Bronchial epithelial cell (primary cell): ENCODE results near the gene DOCK11. TPM values are rescaled to one million over a fixed set of nuclear protein-coding genes. Genes with fewer than 3 reads are reported as not detected.

Source experiments
- DNase-seq: peaks from one replicate; pipeline ENCODE4 v3.0.0-alpha.2; 2010; ENCODE audit warnings: low read depth
- FAIRE-seq: peaks from 2 replicates; lab custom pipeline; 2011; peaks lifted over from hg19 to GRCh38; lab: Jason Lieb, UNC
- H3K27me3 ChIP-seq: 2 replicates; pipeline ENCODE4 v1.5.1; 2011; ENCODE audit warnings: low read length; ENCODE audit not compliant: control insufficient read depth, insufficient read depth
- H3K36me3 ChIP-seq: 2 replicates; pipeline ENCODE4 v1.5.1; 2011; ENCODE audit warnings: low read length; ENCODE audit not compliant: control insufficient read depth, insufficient read depth
- H3K4me3 ChIP-seq: 2 replicates; pipeline ENCODE4 v1.5.1; 2011; ENCODE audit warnings: mild to moderate bottlenecking, low read depth, low read length, control low read depth
- CTCF ChIP-seq: IDR thresholded peaks from 2 replicates; pipeline ENCODE4 v1.5.1; 2011; ENCODE audit warnings: mild to moderate bottlenecking, moderate library complexity, low read length, control low read depth, inconsistent platforms; ENCODE audit not compliant: insufficient read depth, severe bottlenecking
- total RNA-seq: library from RNA; depleted of rRNA; stranded (reverse); fragments of >200 nt; gene quantifications from 2 replicates; pipeline ENCODE4 v1.2.1, GENCODE V29; 2014

DOCK11 gene
- total RNA-seq, 1 donor from 2014 or later = 0.26 TPM

DNA sequence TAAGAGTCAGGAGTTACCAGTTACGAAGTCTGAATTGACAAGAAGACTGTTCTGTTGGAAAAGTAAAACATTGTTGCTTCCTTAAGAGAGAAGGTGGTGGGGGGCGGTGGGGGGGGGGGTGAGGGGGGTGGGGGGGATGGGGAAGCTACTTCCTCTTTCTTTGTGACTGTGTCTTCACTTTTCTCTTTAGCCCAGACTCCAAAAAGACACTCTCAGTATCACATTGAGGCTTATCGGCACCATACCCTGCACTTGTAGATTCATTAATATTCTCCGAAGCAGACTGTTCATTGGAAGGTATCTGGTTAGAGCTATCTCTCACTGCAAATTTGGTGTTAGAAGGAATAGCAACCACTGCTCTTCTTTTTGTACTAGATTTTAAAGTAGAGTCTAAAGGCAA, 137.2 kb downstream of the DOCK11 start:
- Histone ChIP-seq H3K27me3 (no peaks in the 10 kb centered on the region), H3K4me3 (no peak overlapping the region), H3K36me3 (no peaks in the 10 kb centered on the region)
- no peak for FAIRE-seq
- DNase-seq = no peak
- no peak for TF ChIP-seq CTCF

DNA sequence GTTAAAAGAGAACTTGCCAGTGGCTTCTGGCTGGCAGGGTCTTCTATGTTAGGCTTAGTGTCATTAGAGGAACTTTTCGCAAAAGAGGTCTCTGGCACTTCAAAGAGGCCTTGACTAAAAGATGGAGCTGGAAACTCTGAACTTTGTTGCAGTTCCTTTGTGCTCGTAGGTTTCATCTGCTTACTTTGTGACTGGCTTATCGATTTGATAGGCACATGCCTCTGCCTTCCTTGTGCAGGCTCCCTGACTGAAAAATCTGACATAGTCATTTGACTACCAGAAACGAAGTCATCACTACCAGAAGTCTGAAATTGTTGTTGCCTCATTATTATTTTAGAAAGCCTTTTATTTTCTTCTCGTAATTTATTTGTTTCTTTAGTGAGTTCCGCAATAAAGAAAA, 137.9 kb downstream of the DOCK11 start:
- H3K4me3 ChIP-seq = no peak overlapping the region
- H3K27me3 ChIP-seq = no peaks in the 10 kb centered on the region
- DNase-seq (no peak), FAIRE-seq (no peak)
- no peak for TF ChIP-seq CTCF
- H3K36me3 ChIP-seq = no peaks in the 10 kb centered on the region

GRCh38 chrX:118634336-118634735, 138.7 kb downstream of the DOCK11 start:
- no peaks in the 10 kb centered on the region for H3K27me3 ChIP-seq
- no peak overlapping the region for H3K4me3 ChIP-seq
- DNase-seq (no peak), FAIRE-seq (no peak)
- H3K36me3 ChIP-seq = no peaks in the 10 kb centered on the region
- TF ChIP-seq CTCF = no peak

GRCh38 chrX:118637997-118638396, 142.4 kb downstream of the DOCK11 start:
- Histone ChIP-seq H3K4me3 (no peak overlapping the region), H3K36me3 (no peaks in the 10 kb centered on the region), H3K27me3 (no peaks in the 10 kb centered on the region)
- FAIRE-seq (no peak), DNase-seq (peak; percentile 23)
- no peak for TF ChIP-seq CTCF

GRCh38 chrX:118644378-118644777, 148.8 kb downstream of the DOCK11 start:
- Histone ChIP-seq H3K36me3 (no peaks in the 10 kb centered on the region), H3K27me3 (no peaks in the 10 kb centered on the region), H3K4me3 (no peak overlapping the region)
- FAIRE-seq (no peak), DNase-seq (peak; percentile 55)
- peak; percentile 29 for TF ChIP-seq CTCF

DNA sequence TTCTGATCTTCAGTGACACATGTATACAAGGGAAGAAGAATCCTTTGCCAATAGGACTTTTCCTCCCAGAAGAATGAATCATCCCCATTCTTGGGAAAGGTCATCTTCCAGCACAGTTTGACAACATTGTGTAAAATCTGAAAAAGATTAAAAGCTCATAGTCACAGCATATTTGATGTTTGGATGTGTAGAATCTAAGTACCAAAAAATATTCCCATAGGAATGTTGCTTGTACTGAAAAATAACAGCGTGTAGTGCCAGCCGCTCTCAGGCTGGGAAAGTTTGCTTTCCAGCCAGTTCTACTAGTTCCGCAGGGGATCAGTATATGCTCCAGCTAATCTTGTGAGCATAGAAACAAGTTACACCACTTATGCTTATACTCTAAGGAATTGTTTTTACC, 157.1 kb downstream of the DOCK11 start:
- Histone ChIP-seq H3K27me3 (no peaks in the 10 kb centered on the region), H3K36me3 (no peaks in the 10 kb centered on the region), H3K4me3 (no peak overlapping the region)
- TF ChIP-seq CTCF = no peak
- DNase-seq = peak; percentile 48
- FAIRE-seq = no peak
